MM.1S (cell line): ENCODE data around the gene ENDOU.

Experiments used
- DNase-seq: peaks from one replicate; pipeline ENCODE4 v3.0.0-alpha.2; 2015
- H2AFZ ChIP-seq: fragments of 300-600 bp; sonication (generic); 2 replicates; pipeline ENCODE4 v1.6.0; 2016; ENCODE audit warnings: antibody characterized with exemption, low read length
- H3F3A ChIP-seq: fragments of 300-600 bp; sonication (generic); 2 replicates; pipeline ENCODE4 v1.6.1; 2016; ENCODE audit warnings: mild to moderate bottlenecking, antibody characterized with exemption, low read length, moderate library complexity, mixed read lengths; ENCODE audit not compliant: insufficient read depth
- H3K27ac ChIP-seq: fragments of 300-600 bp; sonication (generic); 2 replicates; pipeline ENCODE4 v1.5.1; 2016; ENCODE audit warnings: mild to moderate bottlenecking, low read length
- H3K27me3 ChIP-seq: fragments of 300-600 bp; sonication (generic); replicated peaks from 2 replicates; pipeline ENCODE4 v1.6.0; 2016; ENCODE audit warnings: low read length; ENCODE audit not compliant: insufficient read depth
- H3K36me3 ChIP-seq: fragments of 300-600 bp; sonication (generic); replicated peaks from 2 replicates; pipeline ENCODE4 v1.6.1; 2016; ENCODE audit warnings: mild to moderate bottlenecking, low read length, mixed read lengths; ENCODE audit not compliant: insufficient read depth
- H3K4me1 ChIP-seq: fragments of 300-600 bp; sonication (generic); 2 replicates; pipeline ENCODE4 v1.6.1; 2016; ENCODE audit warnings: low read length, mixed read lengths
- H3K4me2 ChIP-seq: fragments of 300-600 bp; sonication (generic); 2 replicates; pipeline ENCODE4 v1.6.0; 2016; ENCODE audit warnings: low read depth, low read length
- H3K4me3 ChIP-seq: fragments of 300-600 bp; sonication (generic); 2 replicates; pipeline ENCODE4 v1.5.1; 2016; ENCODE audit warnings: low read length, mixed read lengths
- H3K79me2 ChIP-seq: fragments of 300-600 bp; sonication (generic); 2 replicates; pipeline ENCODE4 v1.6.1; 2016; ENCODE audit warnings: mixed run types, low read length, mixed read lengths
- H3K9ac ChIP-seq: fragments of 300-600 bp; sonication (generic); 2 replicates; pipeline ENCODE4 v1.6.1; 2016; ENCODE audit warnings: low read length, mixed read lengths
- H3K9me2 ChIP-seq: fragments of 300-600 bp; sonication (generic); replicated peaks from 2 replicates; pipeline ENCODE4 v1.6.1; 2016; ENCODE audit warnings: mild to moderate bottlenecking, low read length, mixed read lengths; ENCODE audit not compliant: insufficient read depth
- H3K9me3 ChIP-seq: fragments of 300-600 bp; sonication (generic); replicated peaks from 2 replicates; pipeline ENCODE4 v1.6.1; 2016; ENCODE audit warnings: mild to moderate bottlenecking, low read length, mixed read lengths; ENCODE audit not compliant: insufficient read depth
- H4K20me1 ChIP-seq: fragments of 300-600 bp; sonication (generic); 2 replicates; pipeline ENCODE4 v1.6.1; 2016; ENCODE audit warnings: mild to moderate bottlenecking, low read length, moderate library complexity, mixed read lengths; ENCODE audit not compliant: insufficient read depth
- CTCF ChIP-seq: fragments of 300-600 bp; sonication (generic); IDR thresholded peaks from 2 replicates; pipeline ENCODE4 v1.5.1; 2016; ENCODE audit warnings: antibody characterized with exemption, low read length, mixed read lengths
- EZH2 ChIP-seq: fragments of 300-600 bp; sonication (generic); optimal IDR thresholded peaks from 2 replicates; pipeline ENCODE3; 2017; ENCODE audit warnings: low read depth, mild to moderate bottlenecking, antibody characterized with exemption, low read length, mixed read lengths
- EZH2phosphoT487 ChIP-seq: fragments of 300-600 bp; sonication (generic); IDR thresholded peaks from 2 replicates; pipeline ENCODE4 v1.6.1; 2018; ENCODE audit warnings: antibody characterized with exemption, low read length

Gene ENDOU

GRCh38 chr12:47762850-47763465 is 37.7 kb upstream of the ENDOU start:
- H2AFZ ChIP-seq: no peak overlapping the region
- TF ChIP-seq EZH2 (no peak), EZH2phosphoT487 (no peak), CTCF (no peak)

GRCh38 chr12:47758834-47759690 is 33.8 kb upstream of the ENDOU start, which contains the start of gene RAPGEF3:
RAPGEF3 (minus strand) TSS chr12:47758880; CDS start chr12:47758556, 324 bp downstream.
- peaks cover 23% of the 10 kb centered on the region for H3K4me1 ChIP-seq

More at GRCh38 chr12:47762850-47763465, 37.7 kb upstream of the ENDOU start:
- H3K36me3 ChIP-seq: no peaks in the 10 kb centered on the region
- no peak overlapping the region for H3K9ac ChIP-seq
- no peaks in the 10 kb centered on the region for H3K9me2 ChIP-seq
- peaks cover 7% of the 10 kb centered on the region for H3K4me1 ChIP-seq
- H3K9me3 ChIP-seq: no peaks in the 10 kb centered on the region
- H3K79me2 ChIP-seq: no peaks in the 10 kb centered on the region
- H3K27me3 ChIP-seq: peaks cover 3% of the 10 kb centered on the region; the same call in 1 of the 2 replicates
- DNase-seq: no peak
- H3K27ac ChIP-seq: no peak overlapping the region
- H3F3A ChIP-seq: no peaks in the 10 kb centered on the region
- no peaks in the 10 kb centered on the region for H4K20me1 ChIP-seq
- H3K4me2 ChIP-seq: no peak overlapping the region
- no peak overlapping the region for H3K4me3 ChIP-seq

GRCh38 chr12:47758584-47758833 is 33.2 kb upstream of the ENDOU start:
- Histone ChIP-seq H3K4me2 (peak overlapping the region; percentile 99), H3K9me2 (no peaks in the 10 kb centered on the region), H4K20me1 (no peaks in the 10 kb centered on the region), H3F3A (peaks cover 16% of the 10 kb centered on the region), H3K27me3 (0 out of 2 replicates have a peak, but pooled peaks cover 3% of the 10 kb centered on the region), H3K9me3 (no peaks in the 10 kb centered on the region), H3K27ac (no peak overlapping the region), H3K9ac (peak overlapping the region; percentile 46; the same call in 1 of the 2 replicates), H2AFZ (peak overlapping the region; percentile 99), H3K4me3 (peak overlapping the region; percentile 82), H3K4me1 (peaks cover 29% of the 10 kb centered on the region), H3K79me2 (no peaks in the 10 kb centered on the region), H3K36me3 (no peaks in the 10 kb centered on the region)
- TF ChIP-seq EZH2: no peak
- DNase-seq: no peak

More at GRCh38 chr12:47758834-47759690, 33.8 kb upstream of the ENDOU start, which contains the start of gene RAPGEF3:
- no peaks in the 10 kb centered on the region for H3K9me2 ChIP-seq
- peak within 1 kb of the TSS; percentile 99 for H3K4me2 ChIP-seq
- H3K79me2 ChIP-seq: no peaks in the 10 kb centered on the region
- H4K20me1 ChIP-seq: no peaks in the 10 kb centered on the region
- DNase-seq: peak; percentile 66
- TF ChIP-seq EZH2phosphoT487 (no peak), CTCF (peak; percentile 41)
- H3K4me3 ChIP-seq: peak within 1 kb of the TSS; percentile 82
- peak within 1 kb of the TSS; percentile 46; the same call in 1 of the 2 replicates for H3K9ac ChIP-seq
- H2AFZ ChIP-seq: peak within 1 kb of the TSS; percentile 99
- no peaks in the 10 kb centered on the region for H3K9me3 ChIP-seq
- H3K27ac ChIP-seq: no peak within 1 kb of the TSS
- H3K27me3 ChIP-seq: 0 out of 2 replicates have a peak, but pooled peaks cover 3% of the 10 kb centered on the region
- peaks cover 16% of the 10 kb centered on the region for H3F3A ChIP-seq
- H3K36me3 ChIP-seq: no peaks in the 10 kb centered on the region
